HG02798 (cell line): ENCODE results near the gene ZNF692.
"Not testable (repeated sequence)": the region's sequence is repeated elsewhere in the genome, so short reads cannot be mapped to it uniquely, and the experiment has no call there.

Experiments used
- ATAC-seq: cut with Tn5 transposase; IDR thresholded peaks from one replicate; pipeline ENCODE4 v1.9.1; 2021; ENCODE audit warnings: mild to moderate bottlenecking; ENCODE audit not compliant: unreplicated experiment, poor library complexity

Gene ZNF692

GRCh38 chr1:248858891-248859889, at the start of gene ZNF692:
TSS of gene ZNF692 (minus strand) at chr1:248859085. CDS start at chr1:248858309, 776 bp downstream.
- peak; percentile 80 for ATAC-seq

GRCh38 chr1:248906753-248907661, 48.1 kb upstream of the ZNF692 start:
- peak; percentile 17 for ATAC-seq

- peak; percentile 93 for ATAC-seq
These were observed 47.3 kb upstream of the ZNF692 start, which contains the start of gene PGBD2 for GRCh38 chr1:248906009-248906752. TSS of gene PGBD2 (plus strand) at chr1:248906235. CDS start at chr1:248913863, 7,628 bp downstream.

GRCh38 chr1:248905662-248906008, 46.8 kb upstream of the ZNF692 start:
- no peak for ATAC-seq

- no peak for ATAC-seq
These were observed 45.7 kb upstream of the ZNF692 start for GRCh38 chr1:248904437-248905216.

GRCh38 chr1:248901578-248901977, 42.7 kb upstream of the ZNF692 start:
- no peak for ATAC-seq

- no peak for ATAC-seq
These were observed 41.8 kb upstream of the ZNF692 start for GRCh38 chr1:248900637-248901036.

GRCh38 chr1:248897412-248898337, 38.8 kb upstream of the ZNF692 start:
- no peak for ATAC-seq

GRCh38 chr1:248894837-248895236, 36.0 kb upstream of the ZNF692 start:
- ATAC-seq: no peak

- ATAC-seq: no peak
These were observed 33.7 kb upstream of the ZNF692 start for GRCh38 chr1:248892590-248892989.

GRCh38 chr1:248891758-248892157, 32.9 kb upstream of the ZNF692 start:
- ATAC-seq: no peak

- ATAC-seq: no peak
These were observed 31.9 kb upstream of the ZNF692 start for GRCh38 chr1:248890549-248891498.

GRCh38 chr1:248889914-248890243, 31.0 kb upstream of the ZNF692 start:
- ATAC-seq: not testable (repeated sequence)

- no peak for ATAC-seq
These were observed 27.5 kb upstream of the ZNF692 start for GRCh38 chr1:248886237-248886895.

- ATAC-seq: no peak
These were observed 26.8 kb upstream of the ZNF692 start for GRCh38 chr1:248885646-248886045.

- ATAC-seq: no peak
These were observed 25.9 kb upstream of the ZNF692 start for GRCh38 chr1:248884632-248885295.
